ENCODE measurements around the gene LRRC36. TPM values are rescaled to one million over a fixed set of nuclear protein-coding genes. Genes with fewer than 3 reads are reported as not detected.
A peak's percentile ranks its signal among the peaks of the same experiment; 100 is the strongest.
"Not testable (repeated sequence)": the region's sequence is repeated elsewhere in the genome, so short reads cannot be mapped to it uniquely, and the experiment has no call there.

The LRRC36 gene
- total and polyA plus RNA-seq, 10 donors, result 0.46 to 2.3 (median 0.74) TPM; not detected in 3

GRCh38 chr16:67412294-67412693 is 85.7 kb downstream of the LRRC36 start:
- intact Hi-C loops (cut with DNase I; ENCODE audit: low total_unique reads), result no loop called here
- TF ChIP-seq POLR2AphosphoS5 (IDR thresholded peaks at IDR 0.05) (no peak), CTCF (IDR thresholded peaks at IDR 0.05 in 8 of 11, conservative IDR thresholded peaks at IDR 0.05 in 3 of 11) (no peak), POLR2A (IDR thresholded peaks at IDR 0.05) (no peak)
- no peaks in the 10 kb centered on the region for H3K36me3 ChIP-seq
- H3K4me3 ChIP-seq, result no peak overlapping the region
- DNase-seq, result no peak
- H3K9me3 ChIP-seq, result no peaks in the 10 kb centered on the region
- peaks cover 7 to 52% (median 36%) of the 10 kb centered on the region in 6 donors for H3K4me1 ChIP-seq
- WGBS, 5 donors, result 31 to 52% (median 41%) methylated on average over 2 of the region's 2 CpGs
- peaks cover 0 to 19% (median 0%) of the 10 kb centered on the region in 7 donors for H3K27me3 ChIP-seq (replicated peaks in 1 of 7)
- H3K27ac ChIP-seq, result peak overlapping the region in 6 of 8 donors; percentile 26 to 93 (median 88)

- peak overlapping the region in 1 of 8 donors; percentile 94 for H3K4me3 ChIP-seq
- intact Hi-C loops (cut with DNase I; ENCODE audit: low total_unique reads), result no loop called here
- peak in 1 of 3 donors; percentile 49 for TF ChIP-seq POLR2AphosphoS5 (IDR thresholded peaks at IDR 0.05)
- TF ChIP-seq POLR2A (IDR thresholded peaks at IDR 0.05), result no peak
- H3K27ac ChIP-seq, result peak overlapping the region; percentile 51 to 93 (median 88)
- no peak for DNase-seq
- H3K27me3 ChIP-seq (replicated peaks in 1 of 7), result peaks cover 0 to 25% (median 0%) of the 10 kb centered on the region in 7 donors
- WGBS, 5 donors, result 53 to 69% (median 60%) methylated on average over 6 of the region's 6 CpGs
- peaks cover 7 to 52% (median 36%) of the 10 kb centered on the region in 6 donors for H3K4me1 ChIP-seq
- H3K36me3 ChIP-seq, result no peaks in the 10 kb centered on the region
- no peaks in the 10 kb centered on the region for H3K9me3 ChIP-seq
These were observed 87.6 kb downstream of the LRRC36 start for GRCh38 chr16:67413978-67414911.

- peak overlapping the region; percentile 55 to 94 (median 81) for H3K4me3 ChIP-seq
- H3K4me1 ChIP-seq, result peaks cover 7 to 52% (median 35%) of the 10 kb centered on the region in 6 donors
- WGBS, 5 donors, result 78 to 87% (median 84%) methylated on average over 19 of the region's 19 CpGs
- DNase-seq; intact Hi-C loops (cut with DNase I; ENCODE audit: low total_unique reads); H3K9me3 ChIP-seq; H3K36me3 ChIP-seq: not testable (repeated sequence)
- peak overlapping the region; percentile 51 to 93 (median 88) for H3K27ac ChIP-seq
- H3K27me3 ChIP-seq (replicated peaks in 1 of 7), result peaks cover 0 to 25% (median 0%) of the 10 kb centered on the region in 7 donors
These were observed 88.8 kb downstream of the LRRC36 start for GRCh38 chr16:67415421-67415820.

GRCh38 chr16:67415872-67416793 is 89.5 kb downstream of the LRRC36 start, which contains the start of gene ZDHHC1:
Gene ZDHHC1 (minus strand): TSS chr16:67416477. CDS start chr16:67407775, 8,702 bp downstream.
- no peaks in the 10 kb centered on the region for H3K36me3 ChIP-seq
- H3K27ac ChIP-seq, result peak within 1 kb of the TSS; percentile 51 to 93 (median 88)
- H3K9me3 ChIP-seq, result no peaks in the 10 kb centered on the region
- peaks cover 0 to 25% (median 0%) of the 10 kb centered on the region in 7 donors for H3K27me3 ChIP-seq (replicated peaks in 1 of 7)
- intact Hi-C loops (cut with DNase I; ENCODE audit: low total_unique reads), result no loop called here
- DNase-seq, result peak; percentile 92
- TF ChIP-seq POLR2A (IDR thresholded peaks at IDR 0.05), result peak in 1 of 3 donors; percentile 21
- TF ChIP-seq CTCF (IDR thresholded peaks at IDR 0.05 in 8 of 11, conservative IDR thresholded peaks at IDR 0.05 in 3 of 11), result peak in 9 of 11 experiments; percentile 39 to 78 (median 63)
- TF ChIP-seq POLR2AphosphoS5 (IDR thresholded peaks at IDR 0.05), result peak; percentile 58 to 83 (median 78)
- 2 to 4% (median 2%) methylated on average over 31 to 73 of the region's 73 CpGs for whole genome bisulfite sequencing, 5 donors
- peaks cover 7 to 52% (median 35%) of the 10 kb centered on the region in 6 donors for H3K4me1 ChIP-seq
- H3K4me3 ChIP-seq, result peak within 1 kb of the TSS; percentile 55 to 94 (median 81)
